ENCODE results near the gene TEX36.
"Not testable (repeated sequence)": the region's sequence is repeated elsewhere in the genome, so short reads cannot be mapped to it uniquely, and the experiment has no call there.

Gene TEX36

DNA sequence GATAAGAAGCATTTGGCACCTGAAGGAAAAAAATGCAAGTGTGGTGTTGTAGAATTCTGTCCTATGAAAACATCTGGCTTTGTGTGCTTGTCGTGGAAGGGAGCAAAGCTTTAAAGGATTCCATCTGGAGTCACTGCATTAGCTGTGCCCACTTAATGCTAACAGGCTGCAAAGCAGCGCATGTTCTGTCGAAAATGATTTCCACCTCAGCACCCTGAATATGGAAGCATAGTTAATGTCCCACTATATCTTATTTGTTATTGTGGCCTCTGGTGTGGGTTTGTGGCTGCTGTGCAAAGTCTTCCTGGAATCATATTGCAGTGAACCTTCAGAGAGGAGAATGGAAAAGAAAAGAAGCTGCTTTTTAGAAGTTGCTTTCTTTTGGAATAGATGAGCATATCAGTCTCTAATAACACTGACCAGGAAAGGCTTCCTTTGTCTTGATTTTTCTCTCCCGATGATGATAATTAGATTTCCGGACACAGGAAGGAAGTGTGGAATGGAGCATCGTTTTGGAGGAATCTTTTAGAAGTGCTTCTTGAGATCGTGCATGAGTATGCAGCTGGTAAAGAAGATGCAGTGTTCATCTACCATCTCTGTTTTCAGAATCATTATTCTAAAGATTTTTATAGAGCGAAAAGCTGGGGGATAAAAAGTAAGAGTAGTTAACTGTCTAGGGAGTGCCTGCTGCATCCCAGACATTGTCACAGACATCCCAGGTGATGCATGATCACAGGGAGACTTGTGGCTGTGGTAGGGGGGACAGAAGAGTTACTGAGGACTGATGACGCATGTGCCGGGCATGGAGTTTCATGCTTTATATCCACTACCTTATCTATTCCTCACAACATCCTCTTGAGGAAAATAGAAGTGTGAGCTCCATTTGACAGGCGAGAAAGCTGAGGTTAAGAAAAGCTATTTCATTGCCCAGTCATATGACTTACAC is 54.6 kb downstream of the TEX36 start:
- no peak for DNase-seq

DNA sequence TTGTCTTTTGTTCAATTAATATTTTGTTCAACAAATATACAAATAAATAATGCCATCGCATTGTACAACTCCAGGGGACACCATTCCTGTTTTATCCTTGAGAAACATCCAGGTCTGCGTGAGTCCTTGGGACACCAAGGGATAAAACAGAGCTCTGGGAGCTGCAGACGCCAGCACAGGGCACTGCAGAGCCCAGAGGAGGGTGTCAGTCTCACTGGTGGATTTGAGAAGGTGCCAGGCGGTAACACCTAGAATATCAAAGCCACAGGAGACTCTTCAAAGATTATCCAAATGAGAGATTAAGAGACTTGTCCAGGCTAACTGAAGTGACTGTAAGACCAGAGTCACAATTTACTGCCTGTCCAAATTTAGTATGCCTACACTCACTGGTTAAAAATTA is 55.3 kb downstream of the TEX36 start:
- no peak for DNase-seq

DNA sequence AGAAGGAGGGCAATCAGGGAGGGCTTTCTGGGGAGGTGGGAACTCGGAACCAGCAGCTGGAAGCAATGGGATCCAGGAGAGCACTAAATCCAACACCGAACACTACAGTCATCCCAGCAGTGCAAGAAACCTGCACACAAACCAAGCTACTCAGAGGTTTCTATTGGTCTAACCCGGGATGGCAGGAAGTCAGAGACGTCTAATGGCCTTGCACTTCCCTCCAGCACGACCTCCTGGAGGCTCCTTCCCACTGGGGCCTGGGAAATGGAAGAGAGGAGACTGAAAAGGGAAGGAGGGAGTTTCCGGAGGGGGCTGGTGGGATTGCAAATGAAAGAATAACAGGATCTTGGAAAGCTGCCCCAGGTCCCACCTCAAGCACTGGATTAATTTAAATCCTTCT is 56.3 kb downstream of the TEX36 start:
- DNase-seq: no peak

DNA sequence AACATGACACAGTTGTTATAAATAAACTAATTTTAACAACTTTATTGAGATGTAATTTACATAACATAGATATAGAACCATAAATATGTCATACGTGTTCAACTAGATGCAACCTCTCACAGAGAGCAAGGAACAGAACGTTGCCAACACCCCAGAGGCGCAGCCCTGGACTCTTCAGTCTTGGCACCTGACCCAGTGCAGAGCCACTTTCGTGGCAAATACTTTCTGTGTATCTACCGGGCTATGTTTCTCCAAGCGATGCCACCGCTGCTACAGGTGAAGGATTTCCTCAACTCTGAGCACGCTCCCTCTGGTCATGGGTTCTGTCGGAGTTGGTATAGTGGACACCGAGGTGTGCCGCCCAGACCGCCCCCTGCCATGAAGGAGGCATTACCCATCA is 57.4 kb downstream of the TEX36 start:
- DNase-seq: no peak

DNA sequence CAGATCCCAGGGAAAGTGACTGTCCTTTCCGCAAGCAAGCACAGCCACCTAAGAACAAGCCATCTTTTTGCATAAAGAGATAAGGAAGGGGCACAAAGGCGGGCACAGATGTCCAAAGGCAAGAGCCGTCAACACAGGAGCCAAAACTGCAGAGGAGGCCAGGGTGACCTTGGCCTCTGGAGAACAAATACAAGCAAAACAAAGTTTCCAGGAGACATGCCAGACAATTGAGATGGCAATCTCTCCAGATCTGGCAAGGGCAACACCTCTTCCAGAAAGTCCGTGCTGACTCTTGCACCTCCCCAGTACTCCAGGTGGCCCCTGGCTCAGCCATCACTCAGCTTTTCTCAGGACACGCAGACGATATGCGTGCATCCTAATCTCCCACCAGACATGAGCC is 58.2 kb downstream of the TEX36 start:
- no peak for DNase-seq

DNA sequence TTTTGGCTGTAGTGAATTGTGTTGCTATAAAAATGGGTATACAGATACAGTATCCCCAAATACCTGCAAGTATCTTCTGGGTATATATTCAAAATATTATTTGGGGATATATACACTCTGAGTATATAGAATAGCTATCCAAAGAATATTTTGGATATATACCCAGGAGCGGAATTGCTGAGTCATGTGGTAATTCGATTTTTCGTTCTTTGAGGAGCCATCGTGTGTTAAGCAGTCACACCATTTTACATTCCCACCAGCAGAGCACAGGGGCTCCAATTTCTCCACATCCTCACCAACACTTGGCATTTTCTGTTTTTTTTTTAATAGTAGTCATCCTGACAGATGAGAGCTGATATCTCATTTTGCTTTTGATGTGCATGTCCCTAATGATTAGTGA is 61.9 kb downstream of the TEX36 start:
- DNase-seq: no peak

DNA sequence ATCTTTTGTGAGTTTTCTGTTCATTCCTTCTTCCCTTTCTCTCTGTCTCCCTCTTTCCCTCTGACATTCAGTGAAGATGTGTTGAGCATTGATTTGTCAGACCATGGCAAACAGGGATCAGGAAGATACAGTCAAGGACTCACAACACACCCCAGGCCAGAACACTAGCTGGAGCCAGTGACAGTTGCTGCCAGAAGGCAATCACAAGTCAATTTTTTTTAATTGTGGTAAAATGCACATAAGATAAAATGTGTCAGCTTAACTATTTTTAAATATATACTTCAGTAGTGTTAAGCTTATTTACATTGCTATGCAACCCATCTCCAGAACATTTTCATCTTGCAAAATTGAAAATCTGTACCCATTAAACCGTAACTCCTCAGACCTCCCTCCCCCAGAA is 62.6 kb downstream of the TEX36 start:
- DNase-seq: no peak

DNA sequence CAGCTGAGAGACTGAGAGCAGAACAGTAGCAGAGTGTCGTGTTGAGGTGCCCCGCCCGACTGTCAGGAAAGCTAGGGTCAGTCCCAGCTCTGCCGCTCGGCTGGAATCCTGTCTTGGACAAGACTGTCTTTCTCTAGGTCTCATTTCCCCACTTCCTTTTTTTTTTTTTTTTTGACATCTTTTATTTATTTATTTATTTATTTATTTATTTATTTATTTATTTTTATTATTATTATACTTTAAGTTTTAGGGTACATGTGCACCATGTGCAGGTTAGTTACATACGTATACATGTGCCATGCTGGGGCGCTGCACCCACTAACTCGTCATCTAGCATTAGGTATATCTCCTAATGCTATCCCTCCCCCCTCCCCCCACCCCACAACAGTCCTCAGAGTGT is 69.9 kb downstream of the TEX36 start:
- not testable (repeated sequence) for DNase-seq

DNA sequence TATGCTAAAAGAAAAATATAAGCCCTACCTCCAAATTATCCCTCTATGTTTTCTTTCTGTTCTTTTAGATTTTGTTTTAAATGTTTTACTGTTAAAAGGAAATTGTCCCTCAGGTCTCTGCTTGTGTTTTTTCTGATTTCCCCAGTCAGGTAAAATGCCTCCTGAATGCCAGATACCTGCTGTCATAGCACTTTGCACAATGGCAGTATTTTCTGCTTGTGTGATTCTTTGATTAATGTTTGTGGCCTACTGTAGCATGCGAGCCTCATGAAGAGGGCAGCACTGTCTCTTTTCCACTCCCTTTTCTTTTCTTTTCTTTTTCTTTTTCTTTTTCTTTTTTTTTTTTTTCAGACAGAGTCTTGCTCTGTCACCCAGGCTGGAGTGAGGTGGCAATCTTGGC is 71.2 kb downstream of the TEX36 start:
- DNase-seq: no peak

DNA sequence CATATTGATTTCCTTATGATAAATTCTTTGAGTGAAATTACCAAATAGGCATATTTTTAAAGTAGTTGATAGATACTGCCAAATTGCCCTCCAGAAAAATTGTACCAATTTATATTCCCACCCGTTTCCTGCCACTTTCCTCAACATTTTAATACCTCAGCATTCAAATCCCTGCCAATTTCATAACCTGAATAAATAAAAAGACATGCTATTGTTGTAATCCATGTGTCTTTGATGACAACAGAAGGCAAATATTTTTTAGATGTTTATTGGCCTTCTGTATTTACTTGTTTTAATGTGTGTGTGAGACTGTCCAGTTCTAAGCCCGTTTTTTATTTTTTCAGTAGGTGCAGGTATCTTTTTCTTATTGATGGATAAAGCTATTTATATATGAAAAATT is 71.7 kb downstream of the TEX36 start:
- no peak for DNase-seq

DNA sequence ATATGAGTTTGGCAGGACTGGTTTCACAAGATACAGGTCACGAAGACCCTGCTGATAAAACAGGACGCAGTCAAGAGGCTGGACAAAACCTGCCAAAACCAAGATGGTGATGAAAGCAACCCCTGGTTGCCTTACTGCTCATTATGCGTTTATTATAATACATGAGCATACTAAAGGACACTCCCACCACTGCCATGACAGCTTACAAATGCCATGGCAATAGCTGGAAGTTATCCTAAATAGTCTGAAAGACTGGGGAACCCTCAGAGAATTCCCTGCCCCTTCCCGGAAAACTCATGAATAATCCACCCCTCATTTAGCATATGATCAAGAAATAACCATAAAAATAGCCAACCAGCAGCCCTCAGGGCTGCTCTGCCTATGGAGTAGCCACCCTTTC is 73.1 kb downstream of the TEX36 start:
- DNase-seq: no peak

DNA sequence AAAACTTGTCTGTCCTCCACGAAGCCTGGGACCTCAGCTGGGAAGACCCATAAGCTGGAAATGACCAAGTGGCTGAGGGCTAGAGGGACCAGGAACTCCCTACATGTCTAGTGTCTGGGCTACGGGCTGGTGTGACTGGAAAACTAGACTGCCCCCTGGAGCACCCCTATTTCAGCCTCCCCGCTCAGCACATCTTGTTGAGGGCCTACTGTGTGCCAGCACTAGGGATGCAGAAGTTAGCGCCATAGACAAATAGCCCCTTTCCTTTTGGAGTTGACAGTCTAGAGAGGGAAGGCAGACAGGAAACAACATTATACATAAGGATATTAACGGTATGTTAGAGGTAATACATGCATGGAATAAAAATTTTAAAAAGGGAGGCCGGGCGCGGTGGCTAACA is 74.5 kb downstream of the TEX36 start:
- DNase-seq: no peak

DNA sequence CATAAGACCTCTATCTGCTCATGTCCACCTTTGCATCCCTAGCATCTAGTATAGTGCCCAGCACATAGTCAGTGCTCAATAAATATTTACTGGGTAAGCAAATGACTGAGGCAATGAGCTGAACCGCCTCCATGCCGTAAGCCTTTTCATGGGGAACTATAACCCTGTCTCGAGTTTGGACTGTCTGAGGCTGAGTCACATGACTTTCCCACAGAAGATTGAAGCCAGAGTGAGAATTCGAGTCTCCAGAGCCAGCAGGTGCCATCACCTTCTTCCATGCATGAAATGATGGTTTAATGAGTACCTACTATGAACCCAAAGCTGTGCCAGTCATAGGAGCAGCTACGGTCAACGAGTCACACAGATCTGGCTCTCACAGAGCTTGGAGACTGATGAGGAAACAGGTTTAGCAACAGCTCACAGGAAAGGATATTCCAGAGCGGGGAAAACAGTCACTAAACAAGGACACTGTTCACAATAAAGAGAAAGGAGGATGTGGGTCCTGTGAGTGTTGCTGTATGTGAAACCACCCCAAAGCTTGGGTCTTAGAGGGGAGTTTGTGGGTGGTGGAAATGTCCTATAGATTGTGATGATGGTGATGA is 75.2 kb downstream of the TEX36 start:
- DNase-seq: no peak

DNA sequence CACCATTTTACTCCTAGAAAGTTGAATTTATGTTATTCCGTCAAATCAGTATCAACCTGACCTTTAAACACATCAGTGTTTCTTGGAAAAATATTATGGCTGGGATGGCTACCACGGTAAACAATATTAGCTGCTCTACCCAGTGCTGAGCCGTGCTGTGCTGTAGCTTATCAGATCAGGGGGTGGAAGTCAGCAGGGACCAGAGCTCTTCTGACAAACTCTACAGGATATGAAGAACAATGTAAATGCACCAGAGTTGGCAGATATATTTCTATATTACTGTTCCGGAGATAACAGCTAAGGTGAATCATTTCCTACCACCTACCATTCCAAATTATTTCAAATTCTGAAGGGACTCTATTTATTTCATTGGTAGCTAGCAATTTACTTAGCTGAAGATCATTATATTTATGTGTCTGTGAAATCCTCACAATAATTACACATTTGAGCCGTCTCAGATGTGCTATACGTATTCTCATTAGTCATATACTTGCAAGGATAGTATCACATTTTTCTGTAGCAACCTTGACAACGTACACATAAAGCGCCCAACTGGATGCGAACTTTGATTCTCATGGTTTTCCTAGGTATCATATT is 76.5 kb downstream of the TEX36 start:
- no peak for DNase-seq
